ENCODE data around the gene RPL28. TPM values are rescaled to one million over a fixed set of nuclear protein-coding genes. Genes with fewer than 3 reads are reported as not detected.
A peak's percentile ranks its signal among the peaks of the same experiment; 100 is the strongest.

The RPL28 gene
- total and polyA plus RNA-seq, 2 of the 4 experiments (the other 2 are of a cell fraction): 386 to 1,693 TPM

GRCh38 chr19:55339889-55340783 is 45.6 kb upstream of the RPL28 start:
- CTCF ChIA-PET: interaction anchor here (1.0 to 1.5 kb wide), 2 partner anchors 38 to 44 kb away, joined by 3 to 11 read pairs; partner anchors contain the start of gene TMEM238
- peak overlapping the region; percentile 87 for H3K4me3 ChIP-seq (ENCODE audit: insufficient read depth, low read depth, low read length)
- H4K20me1 ChIP-seq (ENCODE audit: insufficient read depth, low read length): peaks cover 6% of the 10 kb centered on the region
- ATAC-seq (ENCODE audit: low read depth): no peak
- no peak overlapping the region; the same call in 1 of the 2 replicates for H4K91ac ChIP-seq (ENCODE audit: insufficient read depth, low read depth, low read length)
- H3K4me1 ChIP-seq (ENCODE audit: control insufficient read depth, insufficient read depth, low read length): peaks cover 13% of the 10 kb centered on the region
- 0 out of 2 replicates have a peak overlapping the region, but pooled peaks have one; percentile 8 for H3K23ac ChIP-seq (ENCODE audit: low read depth, low read length)
- H3K79me1 ChIP-seq (ENCODE audit: low read depth in 1 of 2, low read length in 2 of 2): peaks cover 4 to 17% of the 10 kb centered on the region in 2 experiments; a peak in 3 of 4 replicates
- TF ChIP-seq MAFK (IDR thresholded peaks at IDR 0.05; ENCODE audit: low read depth, low read length) (no peak), RAD21 (IDR thresholded peaks at IDR 0.05; ENCODE audit: low read length) (no peak), RCOR1 (IDR thresholded peaks at IDR 0.05; ENCODE audit: insufficient replicate concordance, low read length) (no peak), MAZ (IDR thresholded peaks at IDR 0.05; ENCODE audit: borderline replicate concordance, low read depth, low read length) (no peak), POLR2A (IDR thresholded peaks at IDR 0.05; ENCODE audit: low read depth, low read length) (peak; percentile 68; the same call in 1 of the 2 replicates)
- POLR2A ChIA-PET (ENCODE audit: unreplicated experiment): no interaction called here
- in situ Hi-C loops (cut with MboI; ENCODE audit: low sequenced_read_pairs): no loop called here
- no peak overlapping the region for H2BK15ac ChIP-seq (ENCODE audit: low read depth, low read length)
- BruUV-seq (replicated peaks): no TSS peak
- no peaks in the 10 kb centered on the region for H3K27me3 ChIP-seq (ENCODE audit: control insufficient read depth, insufficient read depth, low read length)
- H2BK5ac ChIP-seq (ENCODE audit: low read depth, low read length, poor library complexity, severe bottlenecking): peak overlapping the region; percentile 66
- peak overlapping the region in 1 of 2 experiments; percentile 57; a peak in 1 of 4 replicates for H4K8ac ChIP-seq (ENCODE audit: low read depth in 2 of 2, low read length in 2 of 2)
- H3K9me1 ChIP-seq (ENCODE audit: insufficient read depth, low read length): peaks cover 10% of the 10 kb centered on the region; the same call in 1 of the 2 replicates
- peak overlapping the region; percentile 88 for H3K27ac ChIP-seq (ENCODE audit: insufficient read depth, low read length)
- H2BK20ac ChIP-seq (ENCODE audit: low read depth, low read length): no peak overlapping the region
- peak overlapping the region; percentile 55 for H3K4ac ChIP-seq (ENCODE audit: low read depth, low read length)
- H3K56ac ChIP-seq (ENCODE audit: extremely low read depth, insufficient read depth, low read length): peak overlapping the region; percentile 35; the same call in 1 of the 2 replicates
- H3K18ac ChIP-seq (ENCODE audit: low read depth, low read length): peak overlapping the region; percentile 16; the same call in 1 of the 2 replicates
- H3K9ac ChIP-seq (ENCODE audit: low read depth, low read length): peak overlapping the region; percentile 92
- peak overlapping the region; percentile 95 for H3K4me2 ChIP-seq (ENCODE audit: low read depth, low read length)
- no peak for DNase-seq
- intact Hi-C loops (cut with micrococcal nuclease): no loop called here
- peak overlapping the region; percentile 97 for H2AK9ac ChIP-seq (replicated peaks; ENCODE audit: low read depth, low read length, poor library complexity)
- WGBS, 2 experiments (ENCODE audit: extremely low coverage in 2 of 2, insufficient read length in 1 of 2): 0% methylated on average over 18 of the region's 44 CpGs; no CpG with 5 or more reads in 1 of the 2 experiments
- H3K9me3 ChIP-seq (ENCODE audit: control insufficient read depth, insufficient read depth, low read length): no peaks in the 10 kb centered on the region
- peak overlapping the region; percentile 79 for H2AK5ac ChIP-seq (ENCODE audit: low read depth, low read length)
- dilution Hi-C loops (cut with HindIII; ENCODE audit: low sequenced_read_pairs, unreplicated experiment): no loop called here
- no peak overlapping the region; the same call in 1 of the 2 replicates for H2BK120ac ChIP-seq (ENCODE audit: low read depth, low read length)
- H3K14ac ChIP-seq (replicated peaks; ENCODE audit: low read depth, low read length): peak overlapping the region; percentile 44
- H4K5ac ChIP-seq (ENCODE audit: low read depth, low read length): peak overlapping the region; percentile 18
- peaks cover 11% of the 10 kb centered on the region; the same call in 1 of the 2 replicates for H3K36me3 ChIP-seq (ENCODE audit: control insufficient read depth, insufficient read depth, low read length)
- H2AFZ ChIP-seq (replicated peaks; ENCODE audit: low read length, poor library complexity): peak overlapping the region; percentile 95

All from IMR-90 (cell line).